ENCODE measurements around the gene ACOX2. TPM values are rescaled to one million over a fixed set of nuclear protein-coding genes. Genes with fewer than 3 reads are reported as not detected.

ACOX2 gene
- total RNA-seq, 4 donors from 2014 or later: 17.3 to 43.3 (median 23.6) TPM

GRCh38 chr3:58502872-58503271 is 34.1 kb downstream of the ACOX2 start:
- no peak for ATAC-seq
- 14 to 39% methylated on average over 1 of the region's 1 CpG for WGBS, 2 donors (ENCODE audit: low coverage in 1 of 2)
- H3K27ac ChIP-seq: no peak overlapping the region
- H3K4me3 ChIP-seq: no peak overlapping the region
- peaks cover 0 to 39% (median 3%) of the 10 kb centered on the region in 3 donors for H3K4me1 ChIP-seq
- no peaks in the 10 kb centered on the region for H3K9me3 ChIP-seq
- peaks cover 0 to 70% of the 10 kb centered on the region in 2 donors for H3K36me3 ChIP-seq
- no peaks in the 10 kb centered on the region for H3K27me3 ChIP-seq
- TF ChIP-seq CTCF (IDR thresholded peaks at IDR 0.05) (no peak), EP300 (IDR thresholded peaks at IDR 0.05) (no peak), POLR2A (IDR thresholded peaks at IDR 0.05) (no peak), POLR2AphosphoS5 (IDR thresholded peaks at IDR 0.05) (no peak)

- Histone ChIP-seq H3K27me3 (no peaks in the 10 kb centered on the region), H3K27ac (peak overlapping the region in 2 of 4 donors; percentile 1 to 4), H3K36me3 (peaks cover 0 to 30% of the 10 kb centered on the region in 2 donors), H3K9me3 (no peaks in the 10 kb centered on the region), H3K4me1 (peaks cover 11 to 68% (median 28%) of the 10 kb centered on the region in 3 donors), H3K4me3 (no peak overlapping the region)
- ATAC-seq: no peak
- TF ChIP-seq CTCF (IDR thresholded peaks at IDR 0.05) (no peak), EP300 (IDR thresholded peaks at IDR 0.05) (no peak), POLR2AphosphoS5 (IDR thresholded peaks at IDR 0.05) (no peak), POLR2A (IDR thresholded peaks at IDR 0.05) (no peak)
- 0 to 9% methylated on average over 1 of the region's 1 CpG for WGBS, 2 donors (ENCODE audit: low coverage in 1 of 2)
These were observed 39.9 kb downstream of the ACOX2 start for GRCh38 chr3:58497097-58497496.

GRCh38 chr3:58496206-58496857 is 40.7 kb downstream of the ACOX2 start:
- TF ChIP-seq POLR2A (IDR thresholded peaks at IDR 0.05) (no peak), POLR2AphosphoS5 (IDR thresholded peaks at IDR 0.05) (no peak), EP300 (IDR thresholded peaks at IDR 0.05) (no peak), CTCF (IDR thresholded peaks at IDR 0.05) (no peak)
- WGBS, 2 donors (ENCODE audit: low coverage in 1 of 2): 65 to 78% methylated on average over 4 of the region's 5 CpGs
- no peak for ATAC-seq

GRCh38 chr3:58495101-58495500 is 41.9 kb downstream of the ACOX2 start:
- Histone ChIP-seq H3K4me1 (peaks cover 11 to 74% (median 34%) of the 10 kb centered on the region in 3 donors), H3K9me3 (no peaks in the 10 kb centered on the region), H3K27ac (no peak overlapping the region), H3K4me3 (no peak overlapping the region), H3K36me3 (peaks cover 0 to 10% of the 10 kb centered on the region in 2 donors), H3K27me3 (no peaks in the 10 kb centered on the region)
- TF ChIP-seq POLR2AphosphoS5 (IDR thresholded peaks at IDR 0.05) (no peak), CTCF (IDR thresholded peaks at IDR 0.05) (no peak), POLR2A (IDR thresholded peaks at IDR 0.05) (no peak), EP300 (IDR thresholded peaks at IDR 0.05) (no peak)
- no peak for ATAC-seq
- WGBS, 2 donors (ENCODE audit: low coverage in 1 of 2): 43 to 56% methylated on average over 3 of the region's 3 CpGs

More at GRCh38 chr3:58496206-58496857, 40.7 kb downstream of the ACOX2 start:
- Histone ChIP-seq H3K36me3 (peaks cover 0 to 22% of the 10 kb centered on the region in 2 donors), H3K4me3 (no peak overlapping the region), H3K4me1 (peaks cover 11 to 66% (median 28%) of the 10 kb centered on the region in 3 donors), H3K9me3 (no peaks in the 10 kb centered on the region), H3K27ac (no peak overlapping the region), H3K27me3 (no peaks in the 10 kb centered on the region)

- H3K36me3 ChIP-seq: peaks cover 0 to 1% of the 10 kb centered on the region in 2 donors
- no peak overlapping the region for H3K4me3 ChIP-seq
- H3K9me3 ChIP-seq: no peaks in the 10 kb centered on the region
- WGBS, 2 donors (ENCODE audit: low coverage in 1 of 2): 58 to 61% methylated on average over 3 of the region's 3 CpGs
- peaks cover 11 to 74% (median 34%) of the 10 kb centered on the region in 3 donors for H3K4me1 ChIP-seq
- no peak for ATAC-seq
- H3K27ac ChIP-seq: no peak overlapping the region
- H3K27me3 ChIP-seq: no peaks in the 10 kb centered on the region
- no peak for TF ChIP-seq POLR2A (IDR thresholded peaks at IDR 0.05)
- TF ChIP-seq POLR2AphosphoS5 (IDR thresholded peaks at IDR 0.05): no peak
- no peak for TF ChIP-seq EP300 (IDR thresholded peaks at IDR 0.05)
- no peak for TF ChIP-seq CTCF (IDR thresholded peaks at IDR 0.05)
These were observed 42.9 kb downstream of the ACOX2 start for GRCh38 chr3:58494107-58494506.

All from gastroesophageal sphincter (tissue), 4 donors.